KMS-11 (cell line): ENCODE data around the gene MRPS22.

Experiments used
- H2AFZ ChIP-seq: fragments of 200-600 bp; sonication (generic); 2 replicates; pipeline ENCODE4 v1.6.1; 2016; ENCODE audit warnings: antibody characterized with exemption, mixed run types, low read depth
- H3K27ac ChIP-seq: fragments of 200-600 bp; sonication (generic); 2 replicates; pipeline ENCODE4 v1.6.1; 2016; ENCODE audit warnings: mild to moderate bottlenecking, mixed run types
- H3K27me3 ChIP-seq: fragments of 200-600 bp; sonication (generic); 2 replicates; pipeline ENCODE4 v1.6.1; 2017; ENCODE audit warnings: mild to moderate bottlenecking, low read depth, mixed run types, moderate library complexity; ENCODE audit not compliant: insufficient read depth
- H3K36me3 ChIP-seq: fragments of 200-600 bp; sonication (generic); 2 replicates; pipeline ENCODE4 v1.6.1; 2017; ENCODE audit warnings: mild to moderate bottlenecking, mixed run types; ENCODE audit not compliant: insufficient read depth
- H3K4me1 ChIP-seq: fragments of 200-600 bp; sonication (generic); 2 replicates; pipeline ENCODE4 v1.6.1; 2016; ENCODE audit warnings: mild to moderate bottlenecking, low read depth, mixed run types; ENCODE audit not compliant: poor library complexity, severe bottlenecking
- H3K4me2 ChIP-seq: fragments of 200-600 bp; sonication (generic); 2 replicates; pipeline ENCODE4 v1.7.0; 2016; ENCODE audit warnings: mild to moderate bottlenecking, mixed run types
- H3K4me3 ChIP-seq: fragments of 200-600 bp; sonication (generic); IDR thresholded peaks from 2 replicates; pipeline ENCODE4 v1.6.1; 2017; ENCODE audit warnings: low read depth, low read length, mixed read lengths; ENCODE audit not compliant: insufficient read depth
- H3K79me2 ChIP-seq: fragments of 200-600 bp; sonication (generic); 2 replicates; pipeline ENCODE4 v1.6.1; 2016; ENCODE audit warnings: low read depth, mixed run types; ENCODE audit not compliant: insufficient read depth
- H3K9ac ChIP-seq: fragments of 200-600 bp; sonication (generic); 2 replicates; pipeline ENCODE4 v1.6.1; 2016; ENCODE audit warnings: mild to moderate bottlenecking, mixed run types
- H4K20me1 ChIP-seq: fragments of 200-600 bp; sonication (generic); 2 replicates; pipeline ENCODE4 v1.6.1; 2016; ENCODE audit warnings: mild to moderate bottlenecking, mixed run types; ENCODE audit not compliant: insufficient read depth
- TF ChIP-seq, protein P1 (sequence below): fragments of 200-600 bp; sonication (generic); conservative IDR thresholded peaks from 2 replicates; pipeline ENCODE4 v1.6.1; 2017; ENCODE audit warnings: low read depth, mild to moderate bottlenecking, antibody characterized with exemption, low read length, moderate library complexity, mixed read lengths

The MRPS22 gene

DNA sequence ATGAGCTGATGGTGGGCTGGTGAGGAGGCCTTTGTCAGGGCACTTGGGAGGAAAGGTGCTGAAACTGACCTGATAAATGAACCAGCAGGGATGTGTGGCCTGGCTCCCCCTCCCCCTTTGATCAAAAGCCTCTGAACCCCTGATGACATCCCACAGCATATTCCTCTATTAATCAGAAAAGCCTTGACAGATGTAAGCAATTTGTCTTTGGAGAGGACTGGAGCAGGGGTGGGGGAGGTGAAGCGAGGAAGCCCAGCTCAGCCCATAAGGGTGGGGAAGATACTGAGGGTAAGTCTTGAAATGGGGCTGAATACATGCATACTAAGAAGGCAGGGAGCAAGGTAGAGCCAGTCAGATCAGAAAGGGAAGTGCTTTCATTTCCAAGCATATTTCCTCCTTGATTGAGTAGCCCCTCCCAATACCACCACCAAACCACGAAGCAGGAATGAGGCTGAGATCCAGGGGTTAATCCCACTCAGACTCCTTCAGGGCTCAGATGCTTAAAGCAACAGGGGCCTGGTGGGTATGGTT lies 34.7 kb upstream of the MRPS22 start:
- Histone ChIP-seq H4K20me1 (no peaks in the 10 kb centered on the region), H3K4me3 (no peak overlapping the region), H2AFZ (no peak overlapping the region), H3K27me3 (no peaks in the 10 kb centered on the region), H3K27ac (no peak overlapping the region), H3K79me2 (no peaks in the 10 kb centered on the region), H3K36me3 (no peaks in the 10 kb centered on the region), H3K4me2 (no peak overlapping the region), H3K9ac (no peak overlapping the region), H3K4me1 (no peaks in the 10 kb centered on the region)
- TF ChIP-seq, protein P1, sequence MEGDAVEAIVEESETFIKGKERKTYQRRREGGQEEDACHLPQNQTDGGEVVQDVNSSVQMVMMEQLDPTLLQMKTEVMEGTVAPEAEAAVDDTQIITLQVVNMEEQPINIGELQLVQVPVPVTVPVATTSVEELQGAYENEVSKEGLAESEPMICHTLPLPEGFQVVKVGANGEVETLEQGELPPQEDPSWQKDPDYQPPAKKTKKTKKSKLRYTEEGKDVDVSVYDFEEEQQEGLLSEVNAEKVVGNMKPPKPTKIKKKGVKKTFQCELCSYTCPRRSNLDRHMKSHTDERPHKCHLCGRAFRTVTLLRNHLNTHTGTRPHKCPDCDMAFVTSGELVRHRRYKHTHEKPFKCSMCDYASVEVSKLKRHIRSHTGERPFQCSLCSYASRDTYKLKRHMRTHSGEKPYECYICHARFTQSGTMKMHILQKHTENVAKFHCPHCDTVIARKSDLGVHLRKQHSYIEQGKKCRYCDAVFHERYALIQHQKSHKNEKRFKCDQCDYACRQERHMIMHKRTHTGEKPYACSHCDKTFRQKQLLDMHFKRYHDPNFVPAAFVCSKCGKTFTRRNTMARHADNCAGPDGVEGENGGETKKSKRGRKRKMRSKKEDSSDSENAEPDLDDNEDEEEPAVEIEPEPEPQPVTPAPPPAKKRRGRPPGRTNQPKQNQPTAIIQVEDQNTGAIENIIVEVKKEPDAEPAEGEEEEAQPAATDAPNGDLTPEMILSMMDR, result no peak

DNA sequence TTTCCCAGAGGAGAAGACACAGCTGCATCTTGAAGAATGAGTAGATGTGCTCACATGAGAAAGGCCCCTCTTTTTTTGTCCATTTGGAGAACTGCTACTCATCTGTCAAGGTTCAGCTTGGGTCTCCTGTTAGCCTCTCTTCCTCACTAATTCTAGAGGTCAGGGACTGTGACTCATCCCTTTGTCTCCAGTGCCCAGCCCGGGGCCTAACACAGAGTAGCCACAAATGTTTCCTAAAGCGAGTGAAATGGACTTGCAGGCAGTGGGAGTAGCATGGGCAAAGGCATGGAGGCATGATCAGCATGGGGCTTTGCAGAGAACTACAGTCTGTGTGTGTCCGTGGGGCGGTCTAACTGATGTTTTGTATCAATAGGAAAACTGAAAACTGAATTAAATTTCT lies 33.9 kb upstream of the MRPS22 start:
- H4K20me1 ChIP-seq, result no peaks in the 10 kb centered on the region
- no peaks in the 10 kb centered on the region for H3K27me3 ChIP-seq
- no peak overlapping the region for H3K27ac ChIP-seq
- H3K36me3 ChIP-seq, result no peaks in the 10 kb centered on the region
- no peaks in the 10 kb centered on the region for H3K79me2 ChIP-seq
- no peak overlapping the region for H3K9ac ChIP-seq
- TF ChIP-seq, protein P1, result no peak
- H3K4me1 ChIP-seq, result no peaks in the 10 kb centered on the region
- no peak overlapping the region for H3K4me3 ChIP-seq
- H3K4me2 ChIP-seq, result no peak overlapping the region
- H2AFZ ChIP-seq, result no peak overlapping the region

DNA sequence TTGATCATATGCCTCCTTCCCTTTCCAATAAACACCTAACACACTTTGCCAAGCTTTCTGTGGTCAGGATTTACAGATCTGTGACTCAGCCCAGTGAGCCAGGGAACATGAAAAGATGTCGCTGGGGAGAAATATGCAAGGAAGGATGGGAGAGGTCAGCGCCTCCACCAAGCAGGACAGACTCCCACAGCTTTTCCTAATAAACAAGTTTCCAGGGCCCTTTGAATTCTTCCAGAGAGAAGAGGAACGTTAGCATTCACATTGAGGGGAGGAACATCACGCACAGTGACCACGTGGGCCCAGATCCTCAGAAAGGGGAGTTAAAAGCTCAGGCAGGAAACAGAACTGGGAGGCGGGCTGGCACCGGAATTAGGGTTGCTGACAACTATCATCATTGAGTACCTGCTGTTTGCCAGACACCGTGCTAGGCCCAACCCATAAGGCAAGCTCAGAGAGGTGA lies 33.3 kb upstream of the MRPS22 start:
- Histone ChIP-seq H3K27me3 (no peaks in the 10 kb centered on the region), H3K27ac (no peak overlapping the region), H4K20me1 (no peaks in the 10 kb centered on the region), H3K36me3 (no peaks in the 10 kb centered on the region), H3K4me1 (no peaks in the 10 kb centered on the region), H3K4me3 (no peak overlapping the region), H3K4me2 (no peak overlapping the region), H2AFZ (no peak overlapping the region), H3K9ac (no peak overlapping the region), H3K79me2 (no peaks in the 10 kb centered on the region)
- TF ChIP-seq, protein P1, result no peak

DNA sequence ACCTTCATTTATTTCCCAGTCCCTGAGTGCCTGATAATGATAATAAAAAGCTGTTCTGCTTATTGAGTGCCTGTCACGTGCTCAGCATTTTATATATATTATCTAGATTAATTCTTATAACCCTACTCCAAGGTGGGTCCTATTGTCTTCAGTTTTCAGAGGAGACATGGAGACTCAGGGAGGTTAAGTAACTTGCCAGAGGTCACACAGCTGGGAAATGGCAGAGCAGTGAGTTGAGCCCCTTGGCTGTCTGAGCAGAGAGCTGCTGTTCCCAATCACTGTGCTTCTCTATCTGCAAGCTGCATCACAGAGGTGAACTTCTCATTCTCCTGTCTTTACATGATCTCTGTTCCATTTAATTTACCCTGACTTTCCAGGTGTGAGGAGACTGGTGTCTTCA lies 32.3 kb upstream of the MRPS22 start:
- H3K4me3 ChIP-seq, result no peak overlapping the region
- H3K27me3 ChIP-seq, result no peaks in the 10 kb centered on the region
- H3K36me3 ChIP-seq, result no peaks in the 10 kb centered on the region
- TF ChIP-seq, protein P1, result no peak
- no peak overlapping the region for H3K4me2 ChIP-seq
- no peak overlapping the region for H3K9ac ChIP-seq
- no peak overlapping the region for H2AFZ ChIP-seq
- H3K4me1 ChIP-seq, result no peaks in the 10 kb centered on the region
- no peak overlapping the region for H3K27ac ChIP-seq
- no peaks in the 10 kb centered on the region for H4K20me1 ChIP-seq
- H3K79me2 ChIP-seq, result no peaks in the 10 kb centered on the region
